Dermis blood vessel endothelial cell (primary cell): Measurements from ENCODE around the gene ACBD3. TPM values are rescaled to one million over a fixed set of nuclear protein-coding genes. Genes with fewer than 3 reads are reported as not detected.

Source experiments
- DNase-seq: peaks from one replicate; pipeline ENCODE4 v3.0.0; 2010
- total RNA-seq: library from RNA; depleted of rRNA; stranded (reverse); fragments of >200 nt; gene quantifications from 2 replicates; pipeline ENCODE4 v1.2.3, GENCODE V29; 2014

ACBD3 gene
- total RNA-seq, 1 donor from 2014 or later, result 50.5 TPM

- DNase-seq, result peak; percentile 75
Measured at GRCh38 chr1:226110249-226111097, 76.1 kb downstream of the ACBD3 start.

- peak; percentile 87 for DNase-seq
Measured at GRCh38 chr1:226109829-226110248, 76.7 kb downstream of the ACBD3 start.

GRCh38 chr1:226108935-226109828 is 77.4 kb downstream of the ACBD3 start:
- DNase-seq, result peak; percentile 58

- DNase-seq, result no peak
Measured at GRCh38 chr1:226107471-226108460, 78.8 kb downstream of the ACBD3 start.

- peak; percentile 34 for DNase-seq
Measured at GRCh38 chr1:226104671-226105121, 81.8 kb downstream of the ACBD3 start.

- peak; percentile 65 for DNase-seq
Measured at GRCh38 chr1:226100436-226101391, 85.8 kb downstream of the ACBD3 start.

GRCh38 chr1:226098870-226099835 is 87.4 kb downstream of the ACBD3 start:
- DNase-seq, result no peak

- peak; percentile 67 for DNase-seq
Measured at GRCh38 chr1:226097866-226098625, 88.5 kb downstream of the ACBD3 start.

- DNase-seq, result no peak
Measured at GRCh38 chr1:226095286-226095685, 91.3 kb downstream of the ACBD3 start.

Other genes starting within 250 kb of the ACBD3 start
- under 0.01 TPM in 1 of 2 replicates, not detected in the other for gene LEFTY2, start 245.5 kb downstream of the ACBD3 start, total RNA-seq
- gene SDE2, start 187.4 kb downstream of the ACBD3 start, total RNA-seq, result 23.9 and 32.5 TPM in 2 replicates
- 205 and 269 TPM in 2 replicates for gene H3-3A, start 124.0 kb downstream of the ACBD3 start, total RNA-seq
- gene MIXL1, start 36.9 kb upstream of the ACBD3 start, total RNA-seq, result 0.05 TPM in 1 of 2 replicates, not detected in the other
- 5.8 and 8.0 TPM in 2 replicates for gene LIN9, start 122.4 kb upstream of the ACBD3 start, total RNA-seq
- 126 and 190 TPM in 2 replicates for gene PARP1, start 221.4 kb upstream of the ACBD3 start, total RNA-seq